Neutrophil (primary cell): ENCODE measurements around the gene GAS7.

Experiments
- H3K27ac ChIP-seq: fragments of 200-600 bp; sonication (generic); 2 replicates; pipeline ENCODE4 v1.5.1; 2016; ENCODE audit warnings: mild to moderate bottlenecking, moderate library complexity
- H3K27me3 ChIP-seq: fragments of 200-600 bp; sonication (generic); 2 replicates; pipeline ENCODE4 v1.6.0; 2016; ENCODE audit warnings: mild to moderate bottlenecking
- H3K36me3 ChIP-seq: fragments of 200-600 bp; sonication (generic); 2 replicates; pipeline ENCODE4 v1.5.1; 2017
- H3K4me1 ChIP-seq, 2 experiments: fragments of 200-600 bp in 1 of 2; sonication (generic) in 1 of 2; 1 replicate in 1 of 2; 2 replicates in 1 of 2; pipeline versions ENCODE4 v1.5.1 to v1.6.1; 2013 to 2016; ENCODE audit warnings: low read depth in 1 of 2, low read length in 1 of 2, mild to moderate bottlenecking in 1 of 2, moderate library complexity in 1 of 2; ENCODE audit not compliant: control insufficient read depth in 1 of 2, insufficient read depth in 1 of 2
- H3K4me3 ChIP-seq, 2 experiments: fragments of 200-600 bp in 1 of 2; sonication (generic) in 1 of 2; 1 replicate in 1 of 2; 2 replicates in 1 of 2; pipeline ENCODE4 v1.5.1; 2013 to 2016; ENCODE audit warnings: low read depth in 1 of 2, low read length in 1 of 2, mild to moderate bottlenecking in 1 of 2, moderate library complexity in 1 of 2
- H3K9me3 ChIP-seq: fragments of 200-600 bp; sonication (generic); 2 replicates; pipeline ENCODE4 v1.5.1; 2016
- TF ChIP-seq, protein P1 (sequence below): fragments of 200-600 bp; sonication (generic); IDR thresholded peaks from 2 replicates; pipeline ENCODE4 v1.5.1; 2016; ENCODE audit warnings: antibody characterized with exemption

Gene GAS7

GRCh38 chr17:10135539-10136257, 62.7 kb downstream of the GAS7 start:
- TF ChIP-seq, protein P1, sequence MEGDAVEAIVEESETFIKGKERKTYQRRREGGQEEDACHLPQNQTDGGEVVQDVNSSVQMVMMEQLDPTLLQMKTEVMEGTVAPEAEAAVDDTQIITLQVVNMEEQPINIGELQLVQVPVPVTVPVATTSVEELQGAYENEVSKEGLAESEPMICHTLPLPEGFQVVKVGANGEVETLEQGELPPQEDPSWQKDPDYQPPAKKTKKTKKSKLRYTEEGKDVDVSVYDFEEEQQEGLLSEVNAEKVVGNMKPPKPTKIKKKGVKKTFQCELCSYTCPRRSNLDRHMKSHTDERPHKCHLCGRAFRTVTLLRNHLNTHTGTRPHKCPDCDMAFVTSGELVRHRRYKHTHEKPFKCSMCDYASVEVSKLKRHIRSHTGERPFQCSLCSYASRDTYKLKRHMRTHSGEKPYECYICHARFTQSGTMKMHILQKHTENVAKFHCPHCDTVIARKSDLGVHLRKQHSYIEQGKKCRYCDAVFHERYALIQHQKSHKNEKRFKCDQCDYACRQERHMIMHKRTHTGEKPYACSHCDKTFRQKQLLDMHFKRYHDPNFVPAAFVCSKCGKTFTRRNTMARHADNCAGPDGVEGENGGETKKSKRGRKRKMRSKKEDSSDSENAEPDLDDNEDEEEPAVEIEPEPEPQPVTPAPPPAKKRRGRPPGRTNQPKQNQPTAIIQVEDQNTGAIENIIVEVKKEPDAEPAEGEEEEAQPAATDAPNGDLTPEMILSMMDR, result no peak
- Histone ChIP-seq H3K4me3 (no peak overlapping the region), H3K36me3 (no peaks in the 10 kb centered on the region), H3K27ac (no peak overlapping the region), H3K9me3 (no peaks in the 10 kb centered on the region), H3K27me3 (no peaks in the 10 kb centered on the region), H3K4me1 (no peaks in the 10 kb centered on the region)

GRCh38 chr17:10130677-10131076, 67.7 kb downstream of the GAS7 start:
- no peaks in the 10 kb centered on the region for H3K27me3 ChIP-seq
- TF ChIP-seq, protein P1, result no peak
- H3K4me1 ChIP-seq, result peaks cover 20 to 21% of the 10 kb centered on the region in 2 experiments

GRCh38 chr17:10130263-10130662, 68.1 kb downstream of the GAS7 start:
- Histone ChIP-seq H3K27me3 (no peaks in the 10 kb centered on the region), H3K27ac (no peak overlapping the region), H3K9me3 (no peaks in the 10 kb centered on the region), H3K4me1 (peaks cover 20 to 21% of the 10 kb centered on the region in 2 experiments), H3K36me3 (no peaks in the 10 kb centered on the region), H3K4me3 (no peak overlapping the region)
- TF ChIP-seq, protein P1, result no peak

More at GRCh38 chr17:10130677-10131076, 67.7 kb downstream of the GAS7 start:
- H3K27ac ChIP-seq, result no peak overlapping the region
- no peaks in the 10 kb centered on the region for H3K36me3 ChIP-seq
- H3K9me3 ChIP-seq, result no peaks in the 10 kb centered on the region
- no peak overlapping the region for H3K4me3 ChIP-seq

GRCh38 chr17:10127819-10128425, 70.5 kb downstream of the GAS7 start:
- no peak overlapping the region for H3K4me3 ChIP-seq
- TF ChIP-seq, protein P1, result no peak
- no peaks in the 10 kb centered on the region for H3K27me3 ChIP-seq
- peaks cover 20 to 21% of the 10 kb centered on the region in 2 experiments for H3K4me1 ChIP-seq
- H3K36me3 ChIP-seq, result no peaks in the 10 kb centered on the region
- H3K27ac ChIP-seq, result peak overlapping the region; percentile 65
- H3K9me3 ChIP-seq, result no peaks in the 10 kb centered on the region

DNA sequence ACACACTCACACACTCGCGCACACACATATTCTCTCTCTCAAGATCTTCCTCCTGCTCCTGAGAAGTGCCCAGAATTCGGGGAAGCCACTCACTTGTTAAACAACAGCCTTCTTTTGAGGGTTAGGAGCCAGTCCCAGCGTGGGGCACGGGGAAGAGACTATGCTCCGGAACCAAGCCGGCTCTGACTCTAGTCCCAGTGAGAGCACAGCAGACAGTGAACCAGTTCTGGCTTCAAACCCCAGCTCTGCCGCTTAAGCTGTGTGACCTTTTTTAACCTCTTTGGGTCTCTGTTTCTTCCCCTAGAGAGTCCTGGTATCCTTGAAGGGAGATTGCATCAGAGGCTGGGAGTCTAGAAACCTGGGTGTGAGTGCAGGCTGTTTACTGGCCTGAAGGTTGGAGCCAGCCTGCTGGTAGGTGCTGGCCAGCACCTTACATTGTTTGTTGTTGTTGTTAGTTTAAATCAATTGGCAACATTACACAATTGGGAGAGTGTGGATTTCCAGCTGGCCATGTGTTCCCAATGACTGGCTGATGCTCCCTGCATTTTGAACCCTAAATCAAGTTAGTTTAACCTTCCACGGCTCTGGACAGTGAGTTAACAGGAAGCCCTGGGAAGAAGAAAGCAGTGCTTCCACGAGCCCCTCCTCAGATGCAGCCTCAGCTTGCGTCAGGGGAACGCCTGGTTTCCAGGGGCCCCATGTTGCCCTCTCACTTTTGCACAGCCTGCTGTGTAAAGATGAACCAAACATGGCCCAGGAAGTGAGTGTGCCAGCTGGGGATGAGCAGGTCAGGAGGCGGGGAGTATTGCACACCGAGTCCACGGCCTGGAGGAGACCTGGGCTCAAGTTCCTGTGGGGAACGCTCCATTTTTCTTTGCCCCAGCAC, 71.5 kb downstream of the GAS7 start:
- Histone ChIP-seq H3K27ac (peak overlapping the region; percentile 65), H3K4me3 (no peak overlapping the region), H3K9me3 (no peaks in the 10 kb centered on the region), H3K27me3 (no peaks in the 10 kb centered on the region), H3K4me1 (peaks cover 20 to 21% of the 10 kb centered on the region in 2 experiments), H3K36me3 (no peaks in the 10 kb centered on the region)
- TF ChIP-seq, protein P1, result no peak
